Measurements from ENCODE around the gene LRRC2.
"Not testable (repeated sequence)": the region's sequence is repeated elsewhere in the genome, so short reads cannot be mapped to it uniquely, and the experiment has no call there.

The LRRC2 gene

DNA sequence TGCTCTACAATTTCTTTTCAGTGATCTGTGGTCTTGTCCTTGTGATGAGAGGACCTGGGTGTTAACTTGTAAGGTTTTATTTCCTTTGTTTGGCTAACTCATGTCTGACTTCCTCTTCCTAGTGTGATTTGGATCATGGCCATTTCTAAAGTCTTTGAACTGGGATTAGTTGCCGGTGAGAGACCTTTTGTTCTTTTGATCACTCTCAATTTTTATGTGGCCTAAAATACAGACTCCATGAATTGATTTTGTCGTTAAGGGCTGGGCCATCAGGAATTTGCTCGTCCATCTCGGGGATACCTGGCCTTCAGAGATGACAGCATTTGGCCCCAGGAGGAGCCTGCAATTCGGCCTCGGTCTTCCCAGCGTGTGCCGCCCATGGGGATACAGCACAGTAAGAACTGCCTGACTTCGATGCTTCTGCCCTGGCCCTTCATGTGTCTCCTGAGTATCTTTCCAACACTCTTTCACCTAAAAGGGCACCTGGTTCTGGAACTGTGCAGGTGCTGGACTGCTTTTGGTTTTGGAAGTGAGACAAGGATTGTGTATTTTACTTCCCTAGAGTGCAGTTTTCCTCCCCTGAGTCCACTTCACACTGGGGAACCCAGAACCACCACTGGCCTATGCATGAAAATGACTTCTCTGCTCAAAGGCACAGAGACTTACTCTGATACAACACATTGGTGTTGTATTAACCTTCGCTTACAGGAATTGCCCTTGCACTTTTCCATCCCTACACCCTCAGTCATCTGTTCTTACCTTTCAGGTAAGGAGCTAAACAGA, 13.1 kb upstream of the LRRC2 start:
- Histone ChIP-seq H3K27ac (no peak overlapping the region), H3K9me3 (no peaks in the 10 kb centered on the region), H3K27me3 (peaks cover 0 to 42% of the 10 kb centered on the region in 2 donors), H3K36me3 (no peaks in the 10 kb centered on the region), H3K4me3 (no peak overlapping the region), H3K4me1 (no peaks in the 10 kb centered on the region)
- no peak for DNase-seq
- intact Hi-C loops (cut with DNase I; ENCODE audit: low total_unique reads) = no loop called here
- TF ChIP-seq, protein P1, sequence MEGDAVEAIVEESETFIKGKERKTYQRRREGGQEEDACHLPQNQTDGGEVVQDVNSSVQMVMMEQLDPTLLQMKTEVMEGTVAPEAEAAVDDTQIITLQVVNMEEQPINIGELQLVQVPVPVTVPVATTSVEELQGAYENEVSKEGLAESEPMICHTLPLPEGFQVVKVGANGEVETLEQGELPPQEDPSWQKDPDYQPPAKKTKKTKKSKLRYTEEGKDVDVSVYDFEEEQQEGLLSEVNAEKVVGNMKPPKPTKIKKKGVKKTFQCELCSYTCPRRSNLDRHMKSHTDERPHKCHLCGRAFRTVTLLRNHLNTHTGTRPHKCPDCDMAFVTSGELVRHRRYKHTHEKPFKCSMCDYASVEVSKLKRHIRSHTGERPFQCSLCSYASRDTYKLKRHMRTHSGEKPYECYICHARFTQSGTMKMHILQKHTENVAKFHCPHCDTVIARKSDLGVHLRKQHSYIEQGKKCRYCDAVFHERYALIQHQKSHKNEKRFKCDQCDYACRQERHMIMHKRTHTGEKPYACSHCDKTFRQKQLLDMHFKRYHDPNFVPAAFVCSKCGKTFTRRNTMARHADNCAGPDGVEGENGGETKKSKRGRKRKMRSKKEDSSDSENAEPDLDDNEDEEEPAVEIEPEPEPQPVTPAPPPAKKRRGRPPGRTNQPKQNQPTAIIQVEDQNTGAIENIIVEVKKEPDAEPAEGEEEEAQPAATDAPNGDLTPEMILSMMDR (IDR thresholded peaks at IDR 0.05) = no peak

DNA sequence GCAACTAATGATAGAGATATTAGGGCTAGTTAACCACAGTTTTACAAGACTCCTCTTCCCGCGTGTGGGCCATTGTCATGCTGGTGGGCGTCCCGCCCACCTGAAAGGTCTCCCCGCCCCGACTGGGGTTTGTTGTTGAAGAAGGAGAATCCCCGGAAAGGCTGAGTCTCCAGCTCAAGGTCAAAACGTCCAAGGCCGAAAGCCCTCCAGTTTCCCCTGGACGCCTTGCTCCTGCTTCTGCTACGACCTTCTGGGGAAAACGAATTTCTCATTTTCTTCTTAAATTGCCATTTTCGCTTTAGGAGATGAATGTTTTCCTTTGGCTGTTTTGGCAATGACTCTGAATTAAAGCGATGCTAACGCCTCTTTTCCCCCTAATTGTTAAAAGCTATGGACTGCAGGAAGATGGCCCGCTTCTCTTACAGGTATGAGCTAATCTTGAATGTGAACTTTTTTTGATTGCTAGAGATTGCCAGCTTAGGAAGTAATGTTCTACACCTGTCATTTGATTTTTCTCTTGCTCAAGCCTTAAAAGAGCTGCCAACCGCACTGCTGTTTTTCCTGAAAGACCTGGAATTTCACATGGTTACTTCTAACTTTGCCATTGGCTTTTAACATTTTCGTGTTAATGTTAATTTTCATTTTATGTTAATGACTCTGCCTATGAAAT, 11.6 kb upstream of the LRRC2 start:
- H3K27me3 ChIP-seq = peaks cover 0 to 42% of the 10 kb centered on the region in 2 donors
- H3K4me3 ChIP-seq; intact Hi-C loops (cut with DNase I; ENCODE audit: low total_unique reads); H3K9me3 ChIP-seq; H3K27ac ChIP-seq; H3K4me1 ChIP-seq; DNase-seq; H3K36me3 ChIP-seq: not testable (repeated sequence)

DNA sequence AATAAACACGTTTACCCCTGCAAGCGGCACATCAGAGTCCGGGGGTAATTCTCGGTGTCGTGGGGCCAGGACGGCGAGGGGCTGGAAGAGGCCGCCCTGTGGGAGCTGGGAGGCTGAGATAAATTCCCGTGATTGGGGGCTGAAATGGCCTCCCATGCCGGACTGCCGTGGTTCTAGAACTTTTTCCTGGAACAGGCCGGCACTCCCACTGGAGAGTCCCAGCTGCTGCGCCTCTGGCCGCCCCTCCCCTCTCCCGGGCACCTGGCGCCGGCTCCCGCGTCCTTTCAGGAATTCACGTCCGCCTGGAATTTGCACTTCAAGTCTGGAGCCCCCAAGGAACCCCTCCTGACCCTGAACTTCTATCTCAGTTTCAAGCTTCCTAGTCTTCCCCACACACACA, 10.8 kb upstream of the LRRC2 start:
- Histone ChIP-seq H3K4me1 (no peaks in the 10 kb centered on the region), H3K27ac (no peak overlapping the region), H3K4me3 (no peak overlapping the region), H3K27me3 (peaks cover 0 to 42% of the 10 kb centered on the region in 2 donors), H3K36me3 (no peaks in the 10 kb centered on the region), H3K9me3 (no peaks in the 10 kb centered on the region)
- TF ChIP-seq, protein P1 (IDR thresholded peaks at IDR 0.05) = no peak
- DNase-seq = no peak
- intact Hi-C loops (cut with DNase I; ENCODE audit: low total_unique reads) = no loop called here

DNA sequence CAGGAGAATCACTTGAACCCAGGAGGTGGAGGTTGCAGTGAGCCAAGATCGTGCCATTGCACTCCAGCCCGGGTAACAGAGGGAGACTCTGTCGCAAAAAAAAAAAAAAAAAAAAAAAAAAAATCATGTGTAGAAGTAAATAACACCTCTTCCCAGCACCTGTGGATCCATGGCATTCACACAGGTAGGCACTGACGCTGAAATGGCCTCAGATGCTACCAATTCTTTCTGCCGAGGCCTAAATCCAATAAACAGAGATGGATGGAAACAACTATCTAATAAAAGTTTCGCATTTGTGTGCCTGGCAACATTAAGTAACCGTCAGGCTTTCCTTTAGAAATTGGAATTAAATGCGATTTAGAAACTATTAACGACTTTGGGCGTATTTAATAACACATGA, 10.3 kb upstream of the LRRC2 start:
- no peak for DNase-seq
- Histone ChIP-seq H3K27me3 (peaks cover 0 to 42% of the 10 kb centered on the region in 2 donors), H3K36me3 (no peaks in the 10 kb centered on the region)

DNA sequence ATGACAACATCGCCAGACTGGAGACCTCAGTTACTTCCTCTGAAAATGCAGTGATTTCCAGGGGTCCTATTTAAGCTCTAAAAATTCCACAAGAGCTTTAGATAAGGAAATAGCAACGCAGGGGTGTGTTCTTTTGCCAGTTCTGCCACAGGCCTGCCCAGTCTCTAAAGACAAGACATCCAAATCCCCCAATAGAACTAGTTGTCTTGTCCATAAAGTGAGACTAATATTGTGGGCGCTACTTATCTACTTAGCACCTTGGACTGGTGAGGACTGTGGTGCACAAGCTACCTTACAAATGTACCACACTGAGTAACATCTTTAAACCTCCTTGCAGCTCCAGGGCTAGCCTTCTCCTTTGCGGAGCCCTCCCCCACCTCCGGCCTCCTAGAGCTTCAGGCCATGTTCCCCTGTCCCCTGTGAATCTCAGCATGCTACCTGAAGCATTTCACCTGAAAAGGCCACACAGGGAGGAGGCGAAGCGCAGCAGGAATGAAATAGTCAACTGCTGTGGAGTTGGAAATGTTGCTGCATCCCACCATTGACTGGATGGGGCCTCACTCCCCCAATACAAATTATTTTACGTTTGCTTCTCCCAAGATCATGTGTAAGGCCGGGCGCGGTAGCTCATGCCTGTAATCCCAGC, 9.6 kb upstream of the LRRC2 start:
- Histone ChIP-seq H3K36me3 (no peaks in the 10 kb centered on the region), H3K9me3 (peaks cover 0 to under 1% (median 0%) of the 10 kb centered on the region in 3 donors), H3K27me3 (peaks cover 0 to 42% of the 10 kb centered on the region in 2 donors), H3K4me3 (no peak overlapping the region), H3K4me1 (no peaks in the 10 kb centered on the region), H3K27ac (no peak overlapping the region)
- TF ChIP-seq, protein P1 (IDR thresholded peaks at IDR 0.05) = no peak
- intact Hi-C loops (cut with DNase I; ENCODE audit: low total_unique reads) = no loop called here
- no peak for DNase-seq

More for the DNA sequence above, 10.3 kb upstream of the LRRC2 start:
- H3K4me1 ChIP-seq = no peaks in the 10 kb centered on the region
- H3K27ac ChIP-seq = no peak overlapping the region
- H3K9me3 ChIP-seq = no peaks in the 10 kb centered on the region
- TF ChIP-seq, protein P1 (IDR thresholded peaks at IDR 0.05) = no peak
- intact Hi-C loops (cut with DNase I; ENCODE audit: low total_unique reads) = no loop called here
- no peak overlapping the region for H3K4me3 ChIP-seq

All from tibial artery (tissue), 4 donors.